Measurements from ENCODE around the gene AMH.

AMH gene

GRCh38 chr19:2245273-2245672 lies 3.9 kb upstream of the AMH start:
- peaks cover 48 to 57% of the 10 kb centered on the region in 2 donors for H3K36me3 Mint-ChIP-seq
- H3K27me3 Mint-ChIP-seq = peaks cover 0 to 7% of the 10 kb centered on the region in 2 donors
- H3K9me3 Mint-ChIP-seq = no peaks in the 10 kb centered on the region
- H3K4me3 Mint-ChIP-seq = no peak overlapping the region
- peaks cover 17 to 38% of the 10 kb centered on the region in 2 donors for H3K4me1 Mint-ChIP-seq
- no peak overlapping the region for H3K27ac Mint-ChIP-seq
- ATAC-seq (replicated peaks) (no peak), DNase-seq (no peak)

- H3K4me3 Mint-ChIP-seq = no peak overlapping the region
- H3K27ac Mint-ChIP-seq = no peak overlapping the region
- peaks cover 0 to 10% of the 10 kb centered on the region in 2 donors for H3K27me3 Mint-ChIP-seq
- peaks cover 8 to 33% of the 10 kb centered on the region in 2 donors for H3K4me1 Mint-ChIP-seq
- H3K9me3 Mint-ChIP-seq = no peaks in the 10 kb centered on the region
- no peak for ATAC-seq (replicated peaks)
- DNase-seq = no peak
- peaks cover 41 to 49% of the 10 kb centered on the region in 2 donors for H3K36me3 Mint-ChIP-seq
These were observed 3.0 kb upstream of the AMH start for GRCh38 chr19:2246014-2246620.

DNA sequence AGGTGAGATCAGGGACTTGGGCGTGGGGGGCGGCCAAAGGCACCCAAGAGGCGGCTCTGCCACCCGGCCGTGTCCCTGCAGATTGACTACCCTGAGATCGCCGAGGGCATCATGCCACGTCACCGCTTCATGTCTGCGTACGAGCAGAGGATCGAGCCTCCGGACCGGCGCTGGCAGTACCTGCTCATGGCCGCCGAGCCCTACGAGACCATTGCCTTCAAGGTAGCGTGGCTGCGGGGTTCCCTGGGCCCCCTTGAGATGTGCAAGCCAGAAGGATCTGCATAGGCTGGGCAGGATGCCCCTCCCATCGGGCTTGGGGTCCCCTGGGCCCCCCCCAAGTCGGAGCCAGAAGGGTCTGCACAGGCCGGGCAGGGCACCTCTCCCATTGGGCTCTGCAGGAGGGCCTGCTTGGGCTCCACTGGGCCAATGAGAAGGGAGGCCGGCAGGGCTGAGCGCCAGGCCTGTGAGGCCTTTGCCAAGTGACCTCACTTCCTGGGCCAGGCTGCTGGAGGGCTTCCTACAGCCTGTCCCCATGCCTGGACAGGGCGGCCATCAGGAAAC lies 2.2 kb upstream of the AMH start:
- no peak for DNase-seq
- no peak for ATAC-seq (replicated peaks)
- peaks cover 39 to 49% of the 10 kb centered on the region in 2 donors for H3K36me3 Mint-ChIP-seq

GRCh38 chr19:2247433-2248101 lies 1.6 kb upstream of the AMH start:
- ATAC-seq (replicated peaks) = no peak
- peaks cover 9 to 29% of the 10 kb centered on the region in 2 donors for H3K4me1 Mint-ChIP-seq
- H3K9me3 Mint-ChIP-seq = no peaks in the 10 kb centered on the region
- H3K4me3 Mint-ChIP-seq = no peak overlapping the region
- no peak for DNase-seq
- peaks cover 35 to 47% of the 10 kb centered on the region in 2 donors for H3K36me3 Mint-ChIP-seq
- H3K27me3 Mint-ChIP-seq = peaks cover 7 to 19% of the 10 kb centered on the region in 2 donors
- H3K27ac Mint-ChIP-seq = no peak overlapping the region

More for the DNA sequence above, 2.2 kb upstream of the AMH start:
- peaks cover 2 to 12% of the 10 kb centered on the region in 2 donors for H3K27me3 Mint-ChIP-seq
- H3K4me3 Mint-ChIP-seq = no peak overlapping the region
- no peak overlapping the region for H3K27ac Mint-ChIP-seq
- peaks cover 8 to 29% of the 10 kb centered on the region in 2 donors for H3K4me1 Mint-ChIP-seq
- no peaks in the 10 kb centered on the region for H3K9me3 Mint-ChIP-seq

- Mint-ChIP-seq H3K4me3 (no peak overlapping the region), H3K4me1 (peaks cover 9 to 30% of the 10 kb centered on the region in 2 donors), H3K27ac (peak overlapping the region; percentile 66), H3K36me3 (peaks cover 33 to 43% of the 10 kb centered on the region in 2 donors), H3K27me3 (peaks cover 8 to 21% of the 10 kb centered on the region in 2 donors), H3K9me3 (no peaks in the 10 kb centered on the region)
- ATAC-seq (replicated peaks) (no peak), DNase-seq (no peak)
These were observed 750 bp upstream of the AMH start for GRCh38 chr19:2248136-2249009.

DNA sequence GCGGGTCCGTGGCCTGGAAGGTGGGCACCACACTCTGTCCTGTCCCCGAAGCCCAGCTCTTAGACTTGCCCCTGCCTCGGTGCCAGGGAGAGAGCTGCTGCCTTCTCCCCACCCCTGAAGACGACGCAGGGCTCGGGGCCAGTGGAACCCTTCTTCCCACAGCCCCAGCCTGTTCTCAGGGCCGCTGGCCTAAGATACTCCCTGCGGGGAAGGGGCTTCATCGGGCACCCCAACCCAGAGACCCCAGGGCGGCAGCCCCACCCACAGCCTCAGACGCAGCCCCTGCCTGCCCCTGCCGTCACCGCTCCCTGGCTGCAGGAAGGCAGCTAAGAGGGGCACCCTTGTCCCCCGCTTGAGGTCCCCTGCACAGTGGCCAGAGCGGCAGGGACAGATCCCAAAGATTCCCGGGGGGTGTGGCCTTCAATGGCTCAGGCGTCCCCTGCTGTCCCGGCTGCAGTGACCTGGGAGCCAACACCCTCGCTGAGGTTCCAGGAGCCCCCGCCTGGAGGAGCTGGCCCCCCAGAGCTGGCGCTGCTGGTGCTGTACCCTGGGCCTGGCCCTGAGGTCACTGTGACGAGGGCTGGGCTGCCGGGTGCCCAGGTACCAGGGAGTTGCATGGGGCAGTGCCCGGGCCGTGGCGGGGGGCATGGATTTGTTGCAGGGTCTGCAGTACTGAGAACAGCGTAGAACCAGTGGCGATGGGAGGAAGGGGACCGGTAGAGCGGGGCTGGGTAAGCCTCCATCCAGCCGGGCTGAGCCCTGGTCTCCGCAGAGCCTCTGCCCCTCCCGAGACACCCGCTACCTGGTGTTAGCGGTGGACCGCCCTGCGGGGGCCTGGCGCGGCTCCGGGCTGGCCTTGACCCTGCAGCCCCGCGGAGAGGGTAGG lies 1.0 kb downstream of the AMH start:
- ATAC-seq (replicated peaks) (peak; percentile 24 to 41), DNase-seq (no peak)
- Mint-ChIP-seq H3K36me3 (peaks cover 24 to 30% of the 10 kb centered on the region in 2 donors), H3K4me3 (peak overlapping the region; percentile 59 to 63), H3K27ac (peak overlapping the region; percentile 75), H3K4me1 (peaks cover 15 to 35% of the 10 kb centered on the region in 2 donors), H3K9me3 (no peaks in the 10 kb centered on the region), H3K27me3 (peaks cover 8 to 21% of the 10 kb centered on the region in 2 donors)

GRCh38 chr19:2250766-2251105 lies 1.6 kb downstream of the AMH start:
- no peak overlapping the region for H3K27ac Mint-ChIP-seq
- peak in 1 of 2 donors; percentile 3 for ATAC-seq (replicated peaks)
- H3K9me3 Mint-ChIP-seq = no peaks in the 10 kb centered on the region
- no peak for DNase-seq
- H3K4me1 Mint-ChIP-seq = peaks cover 20 to 41% of the 10 kb centered on the region in 2 donors
- H3K27me3 Mint-ChIP-seq = peaks cover 8 to 21% of the 10 kb centered on the region in 2 donors
- peak overlapping the region; percentile 59 to 63 for H3K4me3 Mint-ChIP-seq
- H3K36me3 Mint-ChIP-seq = peaks cover 20 to 24% of the 10 kb centered on the region in 2 donors

- Mint-ChIP-seq H3K36me3 (peaks cover 17 to 19% of the 10 kb centered on the region in 2 donors), H3K4me1 (peaks cover 24 to 47% of the 10 kb centered on the region in 2 donors), H3K9me3 (no peaks in the 10 kb centered on the region), H3K27ac (peak overlapping the region; percentile 83), H3K27me3 (peaks cover 8 to 21% of the 10 kb centered on the region in 2 donors), H3K4me3 (peak overlapping the region; percentile 72 to 83)
- no peak for DNase-seq
- peak in 1 of 2 donors; percentile 9 for ATAC-seq (replicated peaks)
These were observed 2.3 kb downstream of the AMH start for GRCh38 chr19:2251106-2252054.

- no peaks in the 10 kb centered on the region for H3K9me3 Mint-ChIP-seq
- ATAC-seq (replicated peaks) = peak in 1 of 2 donors; percentile 4
- peaks cover 8 to 21% of the 10 kb centered on the region in 2 donors for H3K27me3 Mint-ChIP-seq
- H3K36me3 Mint-ChIP-seq = peaks cover 13 to 17% of the 10 kb centered on the region in 2 donors
- H3K27ac Mint-ChIP-seq = peak overlapping the region; percentile 87
- H3K4me3 Mint-ChIP-seq = peak overlapping the region; percentile 72 to 83
- no peak for DNase-seq
- H3K4me1 Mint-ChIP-seq = peaks cover 27 to 56% of the 10 kb centered on the region in 2 donors
These were observed 3.1 kb downstream of the AMH start for GRCh38 chr19:2252055-2252796.

- ATAC-seq (replicated peaks) (peak; percentile 3), DNase-seq (no peak)
- H3K4me3 Mint-ChIP-seq = peak overlapping the region; percentile 71 to 83
- peaks cover 13 to 17% of the 10 kb centered on the region in 2 donors for H3K36me3 Mint-ChIP-seq
- H3K4me1 Mint-ChIP-seq = peaks cover 27 to 61% of the 10 kb centered on the region in 2 donors
- no peaks in the 10 kb centered on the region for H3K9me3 Mint-ChIP-seq
- peaks cover 8 to 21% of the 10 kb centered on the region in 2 donors for H3K27me3 Mint-ChIP-seq
- H3K27ac Mint-ChIP-seq = peak overlapping the region; percentile 87
These were observed 3.6 kb downstream of the AMH start for GRCh38 chr19:2252797-2253105.

DNA sequence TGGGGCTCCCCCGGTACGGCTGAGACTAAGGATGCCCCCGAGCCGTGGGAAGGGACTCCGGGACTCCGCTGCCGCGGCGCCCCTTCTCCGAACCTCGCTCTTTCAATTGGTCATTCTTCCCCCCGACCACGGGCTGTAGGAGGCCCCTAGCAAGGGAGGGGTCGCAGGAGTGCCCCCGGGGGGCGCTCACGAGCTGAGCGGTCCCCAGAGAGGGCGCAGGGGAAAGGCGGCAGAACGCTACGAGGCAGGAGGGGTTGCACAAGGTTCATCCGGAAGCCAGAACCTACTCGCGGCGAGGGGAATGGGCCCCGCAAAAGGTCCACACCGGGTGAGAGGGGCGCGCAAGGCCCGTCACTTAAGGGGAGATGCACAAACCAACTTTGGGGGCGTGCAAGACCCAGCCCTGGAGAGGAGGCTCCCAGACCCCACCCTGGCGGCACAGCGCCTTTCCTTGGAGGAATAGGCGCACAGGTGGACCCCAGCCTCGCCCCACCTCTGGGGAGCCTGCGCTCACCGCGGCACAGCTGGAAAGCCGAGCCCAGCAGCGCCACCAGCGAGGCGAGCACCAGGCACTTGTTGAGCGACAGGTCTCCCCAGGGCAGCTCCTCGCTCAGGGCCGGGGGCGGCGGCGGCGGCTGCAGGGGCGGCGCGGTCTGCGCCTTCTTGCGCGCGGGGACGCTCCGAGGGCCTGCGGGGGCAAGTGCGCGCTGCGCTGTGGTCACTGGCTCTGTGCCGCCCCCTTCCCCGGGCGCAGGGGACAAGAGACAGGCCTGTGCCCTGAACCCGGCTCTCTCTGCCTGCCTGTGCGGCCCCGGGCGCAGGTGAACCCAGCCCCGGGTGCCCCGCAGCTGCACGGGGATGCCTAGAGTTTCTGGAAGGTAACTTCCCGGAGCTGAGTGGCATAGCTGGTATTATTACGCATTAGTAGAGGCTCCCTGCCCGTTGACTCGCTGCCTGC lies 4.3 kb downstream of the AMH start:
- Mint-ChIP-seq H3K27ac (peak overlapping the region; percentile 51), H3K36me3 (peaks cover 11 to 16% of the 10 kb centered on the region in 2 donors), H3K27me3 (peaks cover 8 to 21% of the 10 kb centered on the region in 2 donors), H3K4me1 (peaks cover 29 to 68% of the 10 kb centered on the region in 2 donors), H3K9me3 (no peaks in the 10 kb centered on the region), H3K4me3 (peak overlapping the region; percentile 71 to 83)
- peak; percentile 18 to 36 for ATAC-seq (replicated peaks)
- DNase-seq = no peak

Data from stimulated activated naive B cell treated with anti-CD40 and anti-IgM and Interleukin-4, amounts not matched to agents 10 μg/mL and 1 μg/mL and 100 μg/mL, for 72 hours (primary cell).